Activated effector memory CD4-positive, alpha-beta T cell treated with anti-CD3 and anti-CD28 coated beads, Interleukin-2, amount 50 U/mL, for 16 hours (primary cell): ENCODE data around the gene MDH1.
"Not testable (repeated sequence)": the region's sequence is repeated elsewhere in the genome, so short reads cannot be mapped to it uniquely, and the experiment has no call there.

Experiments used
- DNase-seq: peaks from one replicate; pipeline ENCODE4 v3.0.0-alpha.2; 2020

Gene MDH1

GRCh38 chr2:63589148-63589958 lies 590 bp downstream of the MDH1 start:
- DNase-seq, result no peak

- no peak for DNase-seq
Measured at GRCh38 chr2:63590626-63591408, 2.1 kb downstream of the MDH1 start.

GRCh38 chr2:63591566-63592175 lies 2.9 kb downstream of the MDH1 start:
- no peak for DNase-seq

- no peak for DNase-seq
Measured at GRCh38 chr2:63594660-63595059, 5.9 kb downstream of the MDH1 start.

GRCh38 chr2:63596401-63596883 lies 7.7 kb downstream of the MDH1 start:
- no peak for DNase-seq

GRCh38 chr2:63598981-63599380 lies 10.2 kb downstream of the MDH1 start:
- no peak for DNase-seq

- DNase-seq, result no peak
Measured at GRCh38 chr2:63600881-63601460, 12.2 kb downstream of the MDH1 start.

GRCh38 chr2:63604666-63605065 lies 15.9 kb downstream of the MDH1 start:
- DNase-seq, result no peak

GRCh38 chr2:63608865-63609264 lies 20.1 kb downstream of the MDH1 start:
- not testable (repeated sequence) for DNase-seq

- DNase-seq, result no peak
Measured at GRCh38 chr2:63610525-63610924, 21.8 kb downstream of the MDH1 start.

- no peak for DNase-seq
Measured at GRCh38 chr2:63613391-63613901, 24.7 kb downstream of the MDH1 start.

- DNase-seq, result no peak
Measured at GRCh38 chr2:63614448-63614968, 25.7 kb downstream of the MDH1 start.

- DNase-seq, result no peak
Measured at GRCh38 chr2:63614983-63615945, 26.5 kb downstream of the MDH1 start.

- no peak for DNase-seq
Measured at GRCh38 chr2:63617366-63617765, 28.6 kb downstream of the MDH1 start.

GRCh38 chr2:63619328-63619727 lies 30.6 kb downstream of the MDH1 start:
- no peak for DNase-seq

- no peak for DNase-seq
Measured at GRCh38 chr2:63622751-63623150, 34.0 kb downstream of the MDH1 start.

- DNase-seq, result not testable (repeated sequence)
Measured at GRCh38 chr2:63623763-63624162, 35.0 kb downstream of the MDH1 start.

- DNase-seq, result no peak
Measured at GRCh38 chr2:63627866-63628265, 39.1 kb downstream of the MDH1 start.

GRCh38 chr2:63628403-63628942 lies 39.7 kb downstream of the MDH1 start:
- no peak for DNase-seq

GRCh38 chr2:63631501-63631900 lies 42.7 kb downstream of the MDH1 start:
- no peak for DNase-seq

- no peak for DNase-seq
Measured at GRCh38 chr2:63632382-63632781, 43.6 kb downstream of the MDH1 start.
